ENCODE measurements around the gene MTARC2.

Gene MTARC2

DNA sequence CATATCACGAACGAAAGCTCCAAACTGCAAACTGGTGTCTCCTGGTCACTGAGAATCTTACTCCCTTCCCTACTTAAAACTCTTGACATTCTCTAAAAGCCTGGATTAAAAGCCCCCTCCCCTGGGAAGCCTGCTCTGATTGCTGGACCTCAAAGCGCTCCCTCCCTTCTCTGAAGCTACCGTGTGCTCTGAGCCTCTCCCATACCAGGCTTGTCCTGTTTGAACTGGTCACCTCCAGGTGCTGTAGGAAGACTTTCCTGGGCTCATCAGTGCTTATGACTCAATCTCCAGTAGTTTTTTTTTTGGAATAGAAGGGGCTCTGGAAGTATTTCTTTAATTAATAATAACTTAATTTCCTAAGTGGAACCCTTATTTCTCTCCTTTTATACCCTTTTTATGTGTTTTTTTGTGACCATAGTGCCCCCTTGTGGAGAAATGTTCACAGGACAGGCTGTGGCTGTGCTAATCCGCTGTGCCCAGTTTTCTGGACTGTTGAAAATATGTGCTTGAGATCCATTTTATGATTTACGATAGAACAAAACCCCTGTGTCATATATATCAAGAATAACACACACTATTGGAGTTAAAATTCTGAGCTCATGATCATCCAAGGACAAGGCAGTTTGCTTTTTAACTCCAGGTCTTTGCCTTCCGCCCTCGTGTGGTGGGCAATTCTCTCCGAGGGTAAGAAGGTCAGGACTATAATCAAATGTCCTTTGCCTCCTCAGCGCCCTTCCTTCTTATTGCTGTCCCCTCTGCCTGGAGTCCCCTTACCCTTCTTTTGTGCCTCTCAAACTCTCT lies 55.5 kb downstream of the MTARC2 start:
- DNase-seq: peak; percentile 15

DNA sequence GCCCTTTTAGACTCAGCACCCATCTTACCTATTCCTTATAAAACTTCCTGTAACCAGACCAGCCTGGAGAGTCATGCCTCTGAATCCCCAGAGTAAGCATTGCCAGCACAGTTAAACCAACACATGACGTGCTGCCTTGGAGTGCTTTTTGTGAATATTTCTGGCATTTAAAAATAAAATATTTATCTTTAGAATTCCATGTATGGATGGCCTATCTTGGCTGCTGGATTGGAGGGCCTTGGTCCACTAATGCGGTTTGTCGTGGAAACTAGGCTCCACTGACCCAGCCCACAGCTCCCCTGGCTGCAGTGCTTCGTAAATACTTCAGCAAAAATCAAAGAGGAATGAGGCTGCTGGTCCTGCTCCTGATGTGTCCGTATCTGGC lies 56.1 kb downstream of the MTARC2 start:
- ATAC-seq: no peak
- no peak for DNase-seq

More for the DNA sequence above, 55.5 kb downstream of the MTARC2 start:
- no peak for ATAC-seq

DNA sequence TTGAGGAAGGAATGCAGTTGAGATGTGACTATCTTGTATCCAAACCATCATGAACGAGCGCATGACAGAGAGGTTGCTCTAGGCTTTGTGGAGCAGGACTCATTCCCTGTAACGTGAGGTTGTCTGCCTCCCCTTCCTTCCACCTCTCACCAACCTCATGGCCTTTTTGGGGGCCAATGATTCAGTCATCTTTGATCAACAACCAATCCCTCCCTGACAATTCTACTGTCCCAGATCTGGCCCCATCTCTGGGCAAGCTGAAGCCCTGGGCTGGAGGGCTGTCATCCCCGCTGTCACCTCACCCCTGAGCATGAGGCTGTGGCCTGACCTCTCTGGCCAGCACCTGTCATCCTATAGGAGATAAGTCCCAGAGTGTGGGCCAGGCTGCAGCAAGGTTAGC lies 58.3 kb downstream of the MTARC2 start:
- DNase-seq: no peak
- ATAC-seq: no peak

- no peak for ATAC-seq
- no peak for DNase-seq
Observed at GRCh38 chr1:220807726-220808125, 59.6 kb downstream of the MTARC2 start.

DNA sequence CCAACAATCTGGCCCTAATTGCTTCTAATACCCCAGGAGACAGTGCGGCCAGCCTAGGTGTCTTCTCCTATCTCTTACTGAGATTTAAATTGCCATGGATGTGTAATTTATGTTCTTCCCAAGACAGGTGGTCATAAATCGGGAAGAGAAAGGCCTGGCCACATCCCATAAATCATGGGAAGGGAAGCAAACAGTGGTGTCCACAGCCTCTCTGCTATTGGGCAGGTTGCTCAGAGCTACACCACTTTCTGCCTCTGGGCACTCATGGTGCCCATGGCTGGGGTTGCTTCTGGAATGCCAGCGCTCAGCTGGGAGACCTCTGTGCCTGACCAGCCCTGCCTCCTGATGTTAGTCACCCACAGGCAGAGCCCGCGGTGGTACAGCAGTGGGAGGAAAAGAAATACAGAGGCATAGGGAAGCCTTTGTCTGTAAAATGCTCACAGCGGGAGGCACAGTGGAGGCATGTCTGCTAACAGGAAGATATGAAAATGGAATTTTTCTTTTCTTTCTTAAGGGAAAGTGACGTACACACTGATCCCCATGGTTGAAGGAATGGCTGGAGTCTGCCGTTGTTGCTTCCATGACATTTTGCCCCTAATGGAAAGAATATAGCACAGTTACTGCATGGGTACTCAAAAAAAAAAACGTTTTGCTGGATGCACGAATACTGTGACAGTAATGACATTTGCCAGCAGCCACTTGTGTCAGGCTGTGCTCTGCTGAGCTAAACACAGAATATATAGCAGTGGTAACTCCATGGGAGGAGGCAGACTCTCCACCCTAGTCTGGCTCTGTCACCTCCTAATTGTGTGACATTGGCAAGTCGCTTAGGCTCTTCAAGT lies 60.4 kb downstream of the MTARC2 start:
- no peak for DNase-seq

DNA sequence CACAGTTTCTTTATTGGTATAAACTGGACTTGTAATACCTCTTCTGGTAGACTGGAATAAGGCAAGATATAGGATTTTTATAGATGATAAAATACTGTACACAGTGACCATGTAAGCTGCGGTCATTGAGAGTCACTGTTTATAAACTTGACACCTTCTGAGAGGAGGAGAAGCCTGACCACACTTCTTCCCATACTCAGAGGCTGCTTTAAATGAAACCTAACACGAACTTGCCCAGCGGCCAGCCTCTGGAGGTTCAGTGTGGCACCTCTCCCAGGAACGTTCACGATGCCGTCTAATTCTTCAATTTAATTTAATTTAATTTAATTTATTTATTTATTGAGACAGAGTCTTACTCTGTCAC lies 61.0 kb downstream of the MTARC2 start:
- DNase-seq (no peak), ATAC-seq (no peak)

More for the DNA sequence above, 60.4 kb downstream of the MTARC2 start:
- ATAC-seq: no peak

DNA sequence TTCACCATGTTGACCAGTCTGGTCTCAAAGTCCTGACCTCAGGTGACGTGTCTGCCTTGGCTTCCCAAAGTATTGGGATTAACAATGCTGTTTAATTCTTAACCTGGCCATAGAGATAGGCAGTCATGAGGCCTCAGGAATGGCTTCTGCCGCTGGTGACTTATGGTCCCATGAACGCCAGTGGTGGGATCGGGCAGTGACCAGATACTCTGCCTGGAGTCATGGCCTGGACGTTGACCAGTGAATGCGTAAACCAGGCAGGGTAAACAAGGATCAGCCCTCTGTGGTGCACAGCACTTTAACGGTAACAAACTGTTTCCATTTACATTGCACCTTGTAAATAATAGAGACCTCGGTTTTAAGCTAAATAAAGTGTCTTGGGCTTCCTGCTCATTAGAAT lies 61.6 kb downstream of the MTARC2 start:
- DNase-seq (no peak), ATAC-seq (no peak)

DNA sequence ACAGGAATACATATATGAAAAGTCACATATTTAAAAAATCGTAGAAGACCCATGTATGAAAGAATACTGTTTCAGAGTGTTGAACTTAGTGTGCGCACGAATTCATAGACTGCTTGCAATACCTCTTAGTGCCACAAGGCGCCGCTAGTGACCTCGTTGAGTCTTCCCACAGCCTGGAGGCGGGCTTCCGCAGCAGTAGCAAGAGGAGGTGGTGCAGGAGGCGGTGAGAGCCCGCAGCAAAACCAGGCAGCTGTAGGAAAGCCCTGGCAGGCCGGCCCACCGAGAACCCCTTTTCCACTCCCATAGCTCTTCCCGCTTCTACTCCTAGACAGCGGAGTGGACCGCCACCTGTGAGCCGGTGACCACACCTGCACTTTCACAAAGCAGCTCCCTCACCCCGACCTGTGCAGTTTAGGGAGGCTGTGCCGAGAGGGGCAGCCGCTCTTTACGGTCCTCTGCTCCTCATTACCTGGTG lies 62.1 kb downstream of the MTARC2 start:
- ATAC-seq (peak; percentile 79), DNase-seq (peak; percentile 70)

DNA sequence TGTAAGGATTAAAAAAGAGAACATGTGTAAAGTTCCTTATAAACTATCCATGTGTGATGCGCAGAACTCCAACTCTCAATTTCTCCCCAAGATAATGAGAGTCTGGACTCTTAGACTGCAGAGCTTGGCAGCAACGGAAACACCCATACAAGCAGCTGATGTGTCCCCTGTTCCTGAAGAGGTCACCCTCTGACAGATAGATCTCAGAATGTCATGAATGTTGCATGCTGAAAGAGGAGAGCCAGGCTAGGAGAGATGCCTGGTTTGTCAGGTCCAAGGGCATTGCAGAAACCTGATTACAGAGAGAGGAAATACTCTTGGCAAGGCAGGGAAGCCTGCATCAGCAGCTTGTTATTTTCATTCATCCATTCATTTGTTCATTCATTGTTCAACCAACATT lies 62.8 kb downstream of the MTARC2 start:
- no peak for DNase-seq

DNA sequence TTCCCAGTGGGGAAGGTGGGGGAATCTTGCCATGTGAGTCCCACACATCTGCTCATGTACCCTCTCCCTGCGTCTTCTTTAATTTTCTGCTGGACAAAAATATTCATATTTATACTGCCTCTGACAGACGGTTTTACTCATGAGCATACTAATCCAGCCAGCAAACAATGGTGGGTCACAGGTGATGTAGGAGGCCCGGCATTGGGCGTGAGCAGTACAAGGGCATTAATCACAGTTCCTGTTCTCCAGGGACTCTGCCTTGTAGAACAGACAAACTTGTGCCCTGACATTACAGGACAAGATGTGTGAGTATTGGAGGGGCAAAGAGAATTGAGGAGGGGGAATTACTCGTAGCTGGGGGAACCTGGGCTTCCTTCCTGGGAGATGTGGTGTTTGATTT lies 63.6 kb downstream of the MTARC2 start:
- no peak for ATAC-seq
- no peak for DNase-seq

More for the DNA sequence above, 62.8 kb downstream of the MTARC2 start:
- no peak for ATAC-seq

DNA sequence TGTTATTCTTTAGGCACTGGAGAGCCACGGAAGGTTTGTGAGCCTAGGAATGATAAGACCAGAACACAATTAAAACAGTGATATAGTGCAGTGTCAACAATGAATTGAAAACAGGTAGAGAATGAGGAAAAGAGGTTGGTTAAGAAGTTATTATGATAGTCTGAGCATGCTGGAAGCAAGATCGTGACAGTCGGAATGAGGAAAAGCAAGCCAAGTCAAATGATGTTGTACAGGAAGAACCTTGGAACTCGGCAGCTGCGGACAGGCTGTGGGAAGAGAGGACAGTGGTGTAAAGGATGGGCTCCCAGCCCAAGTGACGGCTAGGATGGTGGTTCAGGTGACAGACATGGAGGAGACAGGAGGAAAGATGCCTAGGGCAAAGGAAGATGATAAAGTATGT lies 64.2 kb downstream of the MTARC2 start:
- no peak for DNase-seq
- no peak for ATAC-seq

DNA sequence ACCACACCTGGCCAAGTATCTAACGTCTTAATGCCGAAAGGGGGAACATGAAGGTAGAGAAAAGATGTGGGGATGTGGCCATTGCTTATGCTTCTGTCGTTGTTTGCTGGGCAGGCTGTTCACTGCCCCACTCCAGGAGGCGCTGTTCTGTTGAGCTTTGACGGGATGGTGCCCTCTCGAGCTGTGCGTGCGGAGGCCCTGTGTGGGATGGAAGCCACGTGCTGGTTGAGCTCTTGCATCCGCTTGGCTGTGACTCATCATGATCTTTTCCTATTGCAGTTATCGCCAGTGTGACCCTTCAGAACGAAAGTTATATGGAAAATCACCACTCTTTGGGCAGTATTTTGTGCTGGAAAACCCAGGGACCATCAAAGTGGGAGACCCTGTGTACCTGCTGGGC lies 64.9 kb downstream of the MTARC2 start:
- ATAC-seq (no peak), DNase-seq (no peak)

DNA sequence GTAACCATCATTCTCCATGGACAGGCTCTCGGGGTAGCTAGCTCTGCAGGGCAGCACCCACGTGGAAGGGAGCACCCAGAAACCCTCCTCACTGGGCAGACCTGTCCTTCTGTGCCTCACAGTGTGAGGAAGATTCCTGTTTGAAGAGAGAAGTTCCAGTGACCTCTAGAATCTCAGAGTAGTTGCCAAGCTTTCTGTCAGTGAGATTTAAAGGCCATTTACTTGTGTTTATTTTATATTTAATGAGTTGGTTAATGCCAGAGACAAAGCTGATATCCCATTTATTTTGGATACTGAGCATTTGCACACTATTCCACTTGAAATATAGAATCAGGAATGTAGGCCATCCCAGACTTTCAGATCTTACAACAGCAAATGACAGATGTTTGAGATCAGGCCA lies 67.3 kb downstream of the MTARC2 start:
- DNase-seq (no peak), ATAC-seq (no peak)

DNA sequence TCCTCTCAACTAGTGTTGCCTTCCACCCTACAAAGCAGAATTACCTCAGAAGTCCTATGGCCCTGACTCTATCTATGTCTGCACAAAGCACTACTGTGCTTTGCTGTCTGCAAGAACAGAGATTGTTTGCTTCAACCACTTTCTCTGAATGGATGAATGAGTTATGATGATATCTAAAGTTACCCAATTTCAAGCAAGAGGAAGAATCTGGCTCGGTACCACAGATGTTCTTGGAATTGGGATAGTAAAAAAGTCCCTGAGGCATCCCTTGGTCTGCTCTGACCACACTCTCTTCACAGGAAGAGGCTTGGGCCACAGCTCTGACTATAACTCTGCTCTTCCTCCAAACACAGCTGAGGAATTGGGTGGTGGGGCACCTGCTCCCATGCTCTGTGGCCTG lies 69.8 kb downstream of the MTARC2 start:
- DNase-seq (no peak), ATAC-seq (no peak)

DNA sequence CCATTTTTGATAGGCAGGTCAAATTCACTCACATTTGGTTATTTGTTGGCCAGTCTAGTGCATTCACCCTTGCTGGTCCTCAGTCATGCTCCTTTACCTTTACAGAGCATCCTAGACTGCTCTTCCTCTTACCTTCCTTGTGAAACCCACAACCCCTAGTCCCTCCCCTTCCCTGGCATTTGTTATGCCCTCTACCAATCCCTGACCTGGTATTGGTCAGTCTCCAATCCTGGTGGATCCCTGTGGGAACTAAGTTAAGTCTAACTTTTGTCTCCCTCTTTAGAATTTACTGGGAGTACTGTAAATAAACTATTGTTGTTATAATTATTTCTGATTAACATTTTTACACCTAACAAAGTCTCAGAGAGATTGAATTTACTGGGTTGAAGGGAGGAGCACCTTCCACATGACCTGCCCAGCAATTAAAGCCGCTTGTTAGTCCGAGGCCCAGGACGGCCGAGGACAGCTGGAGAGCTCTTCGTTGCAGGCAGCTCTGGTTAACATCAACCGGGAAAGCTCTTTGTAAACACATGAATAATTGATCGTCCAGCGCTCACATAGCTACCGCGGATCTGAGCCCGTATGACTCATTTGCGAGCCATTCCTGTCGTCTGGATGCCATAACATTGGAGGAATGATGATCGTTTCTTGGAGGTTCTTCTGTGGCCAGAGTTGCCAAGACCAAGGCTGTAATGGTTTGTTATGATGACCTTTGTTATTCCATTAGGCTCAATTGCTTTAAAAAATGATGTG lies 70.5 kb downstream of the MTARC2 start:
- DNase-seq: no peak
- ATAC-seq: no peak

- ATAC-seq: no peak
- no peak for DNase-seq
Observed at GRCh38 chr1:220819467-220820026, 71.4 kb downstream of the MTARC2 start.

- DNase-seq (no peak), ATAC-seq (no peak)
Observed at GRCh38 chr1:220824031-220824989, 76.2 kb downstream of the MTARC2 start.

DNA sequence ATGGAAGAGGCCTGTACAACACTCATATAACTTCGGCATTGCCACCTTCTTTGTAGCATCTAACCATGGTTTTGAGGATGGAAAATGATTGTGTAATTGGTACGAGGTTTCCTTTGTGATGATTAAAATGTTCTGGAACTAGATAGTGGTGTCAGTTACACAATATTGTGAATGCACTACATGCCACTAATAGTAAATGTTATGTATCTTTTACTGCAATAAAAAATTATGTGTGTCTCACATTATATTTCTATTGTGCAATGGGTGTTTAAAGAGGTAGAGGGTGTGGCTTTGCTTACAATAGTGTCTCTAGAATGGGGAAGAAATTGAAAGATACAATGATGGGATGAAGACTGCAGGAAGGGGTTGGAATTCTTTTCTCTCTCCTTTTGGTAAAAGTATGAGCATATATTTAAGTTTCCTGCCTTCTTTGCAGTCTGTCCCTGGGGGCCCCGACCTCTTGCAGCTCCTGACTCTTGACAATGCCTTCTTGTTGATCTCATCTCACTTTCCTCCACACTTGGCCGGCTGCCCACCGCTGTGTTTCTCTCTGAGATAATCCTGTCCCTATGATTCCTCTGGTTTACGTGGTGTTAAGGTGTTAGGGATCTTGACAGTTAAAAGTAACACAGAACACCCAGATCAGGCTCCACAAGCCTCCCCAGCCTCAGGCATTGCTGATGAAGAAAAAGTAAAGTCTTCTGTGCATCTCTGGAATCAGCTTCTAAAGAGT lies 77.9 kb downstream of the MTARC2 start:
- DNase-seq: no peak
- no peak for ATAC-seq

DNA sequence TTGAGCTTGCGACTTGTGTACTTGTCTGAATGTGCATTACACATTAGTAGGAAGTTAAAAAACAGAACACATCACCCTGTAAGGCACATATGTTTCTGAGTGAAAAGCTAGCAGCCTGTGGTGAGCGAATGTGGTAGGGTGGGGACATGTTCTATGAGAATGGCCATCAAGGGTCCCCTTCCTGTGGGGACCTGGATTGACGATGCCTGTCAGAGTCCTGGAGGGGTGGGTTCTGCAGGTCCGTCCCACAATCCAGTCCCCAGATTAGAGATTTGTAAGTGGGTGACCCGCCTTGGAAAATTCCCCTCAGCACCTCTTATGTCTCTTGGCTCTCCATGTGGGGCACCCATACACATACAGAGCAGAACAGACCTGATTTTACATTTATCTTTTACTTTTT lies 78.6 kb downstream of the MTARC2 start:
- DNase-seq (no peak), ATAC-seq (no peak)

DNA sequence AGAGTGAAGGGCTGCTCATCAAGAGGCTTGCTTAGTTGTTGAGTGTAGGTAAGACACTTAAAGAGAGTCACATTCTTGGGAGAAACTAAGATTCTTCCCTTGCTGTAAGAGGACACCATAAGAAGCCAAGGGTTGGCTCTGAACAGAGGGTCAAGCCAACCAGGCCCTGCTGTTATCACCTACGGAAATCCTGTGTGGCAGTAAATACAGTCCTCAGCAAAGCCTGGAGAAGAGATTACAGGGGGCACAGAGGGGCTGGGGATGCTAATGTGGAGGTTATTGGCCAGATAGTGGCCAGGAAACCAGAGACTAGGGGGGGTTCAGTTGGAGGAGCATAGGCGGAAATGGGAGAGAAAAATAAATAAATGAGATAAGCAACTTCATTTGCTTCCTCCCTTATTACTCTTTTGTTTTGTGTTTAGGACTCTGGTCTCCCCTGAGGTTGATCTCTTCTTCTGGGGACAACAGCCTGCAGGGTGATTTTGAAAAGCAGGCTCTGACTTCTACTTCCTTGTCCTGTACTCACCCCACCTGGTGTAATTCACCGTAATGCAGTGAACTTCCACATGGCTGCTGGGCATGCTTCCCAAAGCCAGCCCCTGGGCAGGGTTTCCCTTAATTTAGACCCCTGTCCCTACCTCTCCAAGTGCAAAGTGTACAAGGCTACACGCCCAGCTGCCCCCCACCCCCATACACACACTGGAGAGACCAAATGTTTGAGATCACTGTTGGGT lies 79.5 kb downstream of the MTARC2 start:
- ATAC-seq (no peak), DNase-seq (no peak)

All from stimulated activated naive CD8-positive, alpha-beta T cell treated with anti-CD3 and anti-CD28 coated beads, Interleukin-15, Interleukin-2, amounts not matched to agents 100 U/mL and 50 U/mL, for 24 hours (primary cell).